HG02884 (cell line): ENCODE results near the gene RNF40.
A peak's percentile ranks its signal among the peaks of the same experiment; 100 is the strongest.

Experiments
- ATAC-seq: cut with Tn5 transposase; IDR thresholded peaks from one replicate; pipeline ENCODE4 v1.9.1; 2021; ENCODE audit warnings: mild to moderate bottlenecking, moderate library complexity; ENCODE audit not compliant: unreplicated experiment

RNF40 gene

DNA sequence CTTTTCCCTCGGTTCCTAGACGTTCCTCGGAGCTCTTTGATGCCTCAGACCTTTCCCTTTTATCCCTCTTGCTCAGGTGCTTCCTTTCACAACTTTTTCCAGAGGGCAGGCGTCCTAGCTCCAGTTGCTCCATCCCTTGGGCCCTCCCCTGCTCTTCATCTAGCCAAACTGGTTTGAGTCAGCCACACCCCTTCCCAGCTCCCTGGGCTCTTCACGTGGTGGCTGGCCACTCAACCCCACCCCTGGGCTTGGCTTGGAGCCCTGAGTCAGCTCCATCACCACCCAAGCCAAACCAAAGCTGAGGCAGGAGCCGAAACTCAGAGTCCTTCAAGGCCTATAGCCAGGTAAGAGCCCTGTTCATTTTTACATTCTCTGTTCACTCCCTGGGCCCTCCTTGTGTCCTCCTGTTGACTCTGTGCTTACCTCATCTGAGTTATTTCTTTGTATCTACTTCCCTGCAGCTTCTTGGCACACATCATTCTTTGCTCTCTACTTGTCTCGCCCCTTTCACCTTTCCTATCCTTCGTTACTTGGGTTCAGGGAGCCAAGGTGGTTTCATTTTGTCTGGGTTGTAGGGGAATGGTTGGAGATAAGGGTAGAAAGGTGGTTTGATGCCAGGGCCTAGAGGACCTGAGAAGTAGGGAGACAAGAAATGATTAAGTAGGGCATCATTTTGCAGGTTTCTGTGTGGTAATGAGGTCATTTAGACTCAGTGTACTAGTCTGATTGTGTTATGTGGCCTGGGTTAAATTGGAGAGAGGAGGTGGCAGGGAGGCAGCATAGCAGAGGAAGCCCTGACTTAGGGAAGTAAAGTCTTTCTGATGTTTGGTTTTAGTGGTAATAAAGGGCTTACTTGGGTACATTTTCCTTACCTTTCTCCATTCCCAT, 21.5 kb upstream of the RNF40 start:
- no peak for ATAC-seq

GRCh38 chr16:30741461-30741914, 20.6 kb upstream of the RNF40 start:
- ATAC-seq = no peak

DNA sequence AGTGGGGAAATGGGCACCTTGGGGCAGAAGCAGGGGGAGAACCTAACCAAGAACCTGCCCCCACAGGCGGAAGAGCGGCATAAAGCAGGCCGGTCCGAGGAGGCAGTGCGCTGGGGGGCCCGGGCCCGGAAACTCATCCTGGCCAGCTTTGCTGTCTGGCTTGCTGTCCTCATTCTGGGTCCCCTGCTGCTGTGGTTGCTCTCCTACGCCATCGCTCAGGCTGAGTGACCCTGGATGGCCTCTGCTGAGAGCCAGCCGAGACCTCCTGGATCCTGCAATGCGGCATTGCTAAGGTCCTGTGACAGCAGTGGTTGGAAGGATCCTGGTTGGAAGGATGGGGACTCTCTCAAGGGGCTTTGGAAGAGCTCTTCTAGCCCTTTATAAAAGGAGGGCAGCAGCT, 18.4 kb upstream of the RNF40 start:
- ATAC-seq = no peak

- no peak for ATAC-seq
These were observed 17.9 kb upstream of the RNF40 start for GRCh38 chr16:30744183-30744582.

DNA sequence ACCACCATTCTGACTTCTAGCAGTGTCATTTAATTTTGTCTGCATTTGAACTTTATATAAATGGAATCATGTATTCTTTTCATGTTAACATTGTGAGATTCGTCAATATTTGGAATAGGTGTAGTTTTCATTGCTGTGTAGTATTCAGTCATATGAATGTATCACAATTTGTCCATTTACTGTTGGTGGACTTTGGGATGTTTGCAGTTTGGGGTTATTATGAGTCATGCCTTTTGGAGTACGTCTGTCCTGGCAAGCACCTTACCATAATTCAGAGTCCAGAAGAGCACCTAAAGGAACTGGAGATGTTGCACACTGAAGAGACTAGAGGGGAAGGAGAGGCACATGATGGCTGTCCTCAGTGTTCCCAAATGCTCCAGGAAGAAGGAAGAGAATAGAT, 17.0 kb upstream of the RNF40 start:
- ATAC-seq = no peak

DNA sequence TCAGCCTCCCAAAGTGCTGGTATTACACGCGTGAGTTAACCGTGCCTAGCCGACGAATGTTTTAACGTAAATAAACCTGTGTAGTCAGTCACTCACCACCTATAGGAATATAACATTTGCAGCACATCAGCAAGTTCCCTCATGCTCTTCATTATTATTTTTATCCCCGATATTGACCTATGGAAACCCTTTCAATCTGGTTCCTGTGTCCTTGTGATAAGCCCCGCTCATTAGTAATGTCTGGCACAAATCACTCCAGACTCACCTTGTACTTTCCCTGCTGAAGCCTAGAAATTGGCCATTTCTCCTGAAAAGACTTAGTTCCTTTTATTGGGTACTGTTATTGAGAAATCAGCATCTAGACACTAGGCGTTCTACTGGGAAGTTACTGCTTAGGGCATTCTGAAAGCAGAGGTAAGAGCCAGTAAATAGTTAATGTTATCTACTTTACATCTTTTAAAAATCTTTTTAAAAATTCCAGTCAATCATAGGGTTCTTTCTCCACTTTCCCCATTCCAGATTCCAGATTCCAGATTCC, 15.4 kb upstream of the RNF40 start:
- no peak for ATAC-seq

DNA sequence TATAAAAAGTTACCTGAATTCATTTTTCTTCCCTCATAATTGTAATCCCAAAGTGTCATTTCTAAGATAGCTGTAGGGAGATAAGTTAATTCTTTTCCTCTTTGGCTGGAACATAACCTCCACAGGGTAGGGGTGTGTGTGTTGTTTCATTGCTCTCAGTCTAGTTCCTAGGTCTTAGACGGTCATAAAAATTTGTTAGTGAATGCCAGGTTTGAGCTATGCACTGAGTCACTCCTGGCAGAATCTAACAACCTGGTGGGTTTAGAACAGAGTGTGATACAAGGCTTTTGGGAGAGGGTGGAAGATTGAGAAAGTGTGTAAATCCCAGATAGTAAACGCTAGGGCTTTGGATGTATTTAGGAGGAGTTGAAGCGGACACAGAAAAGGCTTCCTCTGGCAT, 14.8 kb upstream of the RNF40 start:
- ATAC-seq = no peak

- ATAC-seq = peak; percentile 90
These were observed 14.1 kb upstream of the RNF40 start, which contains the start of gene PHKG2 for GRCh38 chr16:30747799-30748633. TSS of gene PHKG2 (plus strand) at chr16:30748425. CDS start at chr16:30748821, 396 bp downstream.

DNA sequence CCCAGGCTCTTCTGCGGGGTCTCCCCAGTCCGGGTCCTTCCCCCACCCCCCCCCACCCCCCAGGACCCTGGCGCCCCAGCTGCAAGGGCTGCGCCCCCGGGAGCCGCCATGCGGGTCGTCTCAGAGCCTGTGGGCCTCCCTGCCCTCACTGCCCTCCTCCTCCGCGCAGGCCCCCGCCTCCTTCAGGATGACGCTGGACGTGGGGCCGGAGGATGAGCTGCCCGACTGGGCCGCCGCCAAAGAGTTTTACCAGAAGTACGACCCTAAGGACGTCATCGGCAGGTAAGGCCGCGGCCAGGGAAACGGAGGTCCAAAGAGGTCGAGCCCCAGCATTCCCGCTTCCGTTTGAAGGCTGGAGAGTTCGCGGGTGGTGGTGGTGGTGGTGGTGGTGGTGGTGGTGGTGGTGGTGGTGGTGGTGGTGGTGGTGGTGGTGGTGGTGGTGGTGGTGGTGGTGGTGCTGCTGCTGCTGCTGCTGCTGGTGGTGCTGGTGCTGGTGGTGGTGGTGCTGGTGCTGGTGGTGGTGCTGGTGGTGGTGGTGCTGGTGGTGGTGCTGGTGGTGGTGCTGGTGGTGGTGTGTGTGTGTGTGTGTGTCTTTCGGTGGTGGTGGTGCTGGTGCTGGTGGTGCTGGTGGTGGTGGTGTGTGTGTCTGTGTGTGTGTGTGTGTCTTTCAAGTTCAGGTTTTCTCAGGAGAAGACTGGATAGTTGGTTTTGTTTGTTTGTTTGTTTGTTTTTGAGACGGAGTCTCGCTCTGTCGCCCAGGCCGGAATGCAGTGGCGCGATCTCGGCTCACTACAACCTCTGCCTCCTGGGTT, 13.3 kb upstream of the RNF40 start:
- ATAC-seq = peak; percentile 15

GRCh38 chr16:30750201-30750600, 11.9 kb upstream of the RNF40 start:
- no peak for ATAC-seq

GRCh38 chr16:30750876-30751465, 11.2 kb upstream of the RNF40 start:
- ATAC-seq = no peak

DNA sequence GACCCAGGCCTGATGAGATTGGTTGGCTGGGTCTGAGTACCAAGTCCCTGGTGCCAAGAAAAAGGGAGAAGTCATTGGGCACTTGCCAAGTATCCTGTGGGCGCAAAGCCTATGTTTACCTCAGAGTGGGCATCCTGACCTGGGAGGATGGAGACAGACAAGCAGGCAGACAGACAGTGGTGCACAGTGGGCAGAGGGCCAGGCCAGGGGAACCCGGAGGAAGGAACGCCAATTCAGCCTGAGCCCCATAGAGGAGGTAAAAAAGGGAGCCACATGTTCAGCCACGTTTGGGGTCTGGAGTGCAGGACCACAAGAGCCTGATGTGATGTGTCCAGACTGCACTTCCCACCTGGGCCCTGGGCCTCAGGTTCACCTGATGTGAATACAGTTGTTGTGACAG, 8.5 kb upstream of the RNF40 start:
- ATAC-seq = no peak

DNA sequence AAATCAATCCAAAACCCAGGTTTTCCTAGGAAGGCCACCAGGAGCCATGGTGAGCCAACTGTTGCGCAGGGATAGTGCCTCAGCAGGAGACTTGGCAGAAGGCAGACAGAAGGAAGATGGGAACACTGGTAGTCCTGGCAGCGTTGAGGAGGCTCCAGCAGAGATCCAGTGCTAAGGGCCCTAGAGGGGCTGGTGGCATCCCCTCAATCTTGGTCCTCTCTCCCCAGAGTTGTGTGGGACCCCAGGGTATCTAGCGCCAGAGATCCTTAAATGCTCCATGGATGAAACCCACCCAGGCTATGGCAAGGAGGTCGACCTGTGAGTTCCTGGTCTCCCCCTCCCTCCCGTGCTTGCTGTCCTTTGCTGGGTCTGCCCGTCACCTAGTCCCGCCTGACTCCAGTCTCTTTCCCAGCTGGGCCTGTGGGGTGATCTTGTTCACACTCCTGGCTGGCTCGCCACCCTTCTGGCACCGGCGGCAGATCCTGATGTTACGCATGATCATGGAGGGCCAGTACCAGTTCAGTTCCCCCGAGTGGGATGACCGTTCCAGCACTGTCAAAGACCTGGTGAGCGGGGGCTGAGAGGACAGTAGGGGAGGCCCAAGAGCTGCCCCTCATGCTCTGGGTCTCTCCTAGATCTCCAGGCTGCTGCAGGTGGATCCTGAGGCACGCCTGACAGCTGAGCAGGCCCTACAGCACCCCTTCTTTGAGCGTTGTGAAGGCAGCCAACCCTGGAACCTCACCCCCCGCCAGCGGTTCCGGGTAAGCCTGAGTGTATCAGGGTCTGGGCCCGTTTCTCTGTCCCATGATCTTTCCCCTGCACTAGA, 6.0 kb upstream of the RNF40 start:
- no peak for ATAC-seq

- ATAC-seq = no peak
These were observed 5.4 kb upstream of the RNF40 start for GRCh38 chr16:30756781-30757100.

GRCh38 chr16:30757316-30757715, 4.8 kb upstream of the RNF40 start:
- ATAC-seq = no peak

DNA sequence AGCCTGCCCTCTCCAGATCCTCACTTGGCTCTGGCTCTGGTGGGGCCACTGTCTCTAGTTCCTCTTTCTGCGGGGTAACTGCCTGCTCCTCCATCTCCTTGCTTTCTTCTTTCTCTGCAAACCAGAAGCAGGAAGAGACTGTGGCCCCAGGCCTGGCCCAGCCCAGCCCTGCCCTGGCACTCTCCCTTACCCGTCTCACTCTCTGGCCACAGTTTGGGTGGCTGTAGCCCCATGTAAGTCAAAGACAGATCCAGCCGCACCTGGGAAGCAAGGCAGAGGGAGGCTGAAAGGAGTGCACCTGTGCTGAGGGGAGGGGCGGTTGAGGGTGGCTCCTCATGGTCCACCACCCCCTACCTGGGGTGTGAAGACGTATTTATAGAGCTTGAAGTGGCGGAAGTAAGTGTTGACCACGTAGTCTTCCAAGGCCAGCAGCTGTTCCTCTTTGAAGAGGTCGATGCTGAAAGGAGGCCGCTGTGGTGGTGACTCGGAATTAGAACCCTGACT, 3.1 kb upstream of the RNF40 start:
- ATAC-seq = no peak

GRCh38 chr16:30760001-30760559, 2.0 kb upstream of the RNF40 start:
- no peak for ATAC-seq

DNA sequence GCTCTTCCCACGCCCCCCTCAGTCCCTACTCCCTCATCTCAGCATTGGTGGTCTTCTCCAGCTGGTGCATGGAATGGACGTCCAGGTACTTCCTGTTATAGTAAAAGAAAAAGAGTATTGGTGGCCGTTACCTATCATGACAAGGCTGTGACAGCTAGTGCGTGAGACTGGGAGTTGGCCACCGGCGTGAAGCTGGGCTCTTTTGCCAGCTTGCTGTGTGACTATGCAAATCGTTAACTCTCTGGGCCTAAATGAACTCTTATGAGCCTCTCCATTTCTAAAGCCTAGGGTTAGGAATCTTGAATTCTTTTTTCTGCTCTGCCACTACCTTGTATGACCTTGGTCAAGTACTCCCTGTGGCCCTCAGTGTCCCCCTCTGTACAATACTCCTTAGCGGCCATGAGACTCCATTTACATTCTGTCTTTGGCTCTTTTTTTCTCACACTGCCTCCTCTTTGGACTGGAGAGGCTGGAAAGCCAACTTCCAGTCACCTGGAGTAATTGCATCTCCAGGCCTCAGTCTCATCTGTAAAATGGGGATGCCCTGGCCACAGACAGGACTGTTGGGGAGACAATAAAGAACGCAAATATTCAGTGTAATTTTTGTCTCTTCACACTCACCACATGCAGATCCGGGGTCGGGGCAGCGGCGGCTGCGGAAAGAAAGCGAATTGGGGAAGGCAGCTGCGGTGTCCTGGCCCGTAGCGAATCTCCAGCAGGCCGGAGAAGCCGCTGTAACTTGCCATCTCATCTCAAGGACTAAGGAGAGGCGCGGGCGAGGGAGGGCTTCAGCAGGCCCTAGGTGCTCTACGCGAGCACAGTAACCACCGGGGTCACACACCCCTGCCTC, 1.3 kb upstream of the RNF40 start:
- ATAC-seq = no peak
